ENCODE results near the gene TMEM31. TPM values are rescaled to one million over a fixed set of nuclear protein-coding genes. Genes with fewer than 3 reads are reported as not detected.

Gene TMEM31
- total and polyA plus RNA-seq, 10 of the 15 experiments (the other 5 are each of a cell fraction or from before 2014, with no cell fraction given), result 0.18 TPM; not detected in 9

- peak; percentile 32; the same call in 1 of the 2 replicates for TF ChIP-seq RELB (IDR thresholded peaks at IDR 0.05; ENCODE audit: low read depth)
- no peak for TF ChIP-seq SUPT20H (IDR thresholded peaks at IDR 0.05; ENCODE audit: borderline replicate concordance, control insufficient read depth, low read depth, low read length)
- no peak for TF ChIP-seq NRF1 (conservative IDR thresholded peaks at IDR 0.05; ENCODE audit: low read depth, low read length)
- no peak for TF ChIP-seq NFYA (IDR thresholded peaks at IDR 0.05; ENCODE audit: borderline replicate concordance, low read depth, low read length)
- peak; percentile 56; the same call in 1 of the 2 replicates for TF ChIP-seq EED (IDR thresholded peaks at IDR 0.05; ENCODE audit: low read depth)
- 0 out of 2 replicates have a peak, but pooled peaks have one; percentile 53 for TF ChIP-seq SMARCA5 (IDR thresholded peaks at IDR 0.05)
- TF ChIP-seq ZNF687 (IDR thresholded peaks at IDR 0.05), result no peak
- TF ChIP-seq HSF1 (IDR thresholded peaks at IDR 0.05; ENCODE audit: low read depth, low read length), result peak; percentile 95
- TF ChIP-seq CTCF (IDR thresholded peaks at IDR 0.05 in 2 of 3, conservative IDR thresholded peaks at IDR 0.05 in 1 of 3; ENCODE audit: control insufficient read depth in 2 of 3, extremely low read depth in 1 of 3, insufficient read depth in 1 of 3, low read depth in 3 of 3, low read length in 3 of 3), result peak; percentile 58 to 66 (median 63); a peak in 5 of 6 replicates
- peak; percentile 72 to 78 for TF ChIP-seq IKZF2 (IDR thresholded peaks at IDR 0.05)
- 0 out of 2 replicates have a peak, but pooled peaks have one; percentile 9 for TF ChIP-seq POLR2AphosphoS5 (IDR thresholded peaks at IDR 0.05; ENCODE audit: low read length)
- TF ChIP-seq CREB1 (IDR thresholded peaks at IDR 0.05; ENCODE audit: low read depth), result no peak
These were observed 23.0 kb upstream of the TMEM31 start (continued) for GRCh38 chrX:103687696-103688201.

Data from GM12878 (cell line).